ENCODE data around the gene BRI3.

The BRI3 gene, protein sequence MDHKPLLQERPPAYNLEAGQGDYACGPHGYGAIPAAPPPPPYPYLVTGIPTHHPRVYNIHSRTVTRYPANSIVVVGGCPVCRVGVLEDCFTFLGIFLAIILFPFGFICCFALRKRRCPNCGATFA

GRCh38 chr7:98280791-98281756 lies at the start of gene BRI3:
Gene BRI3, plus strand, starts transcription at chr7:98281686. Its CDS starts 110 bp downstream, at chr7:98281796.
- peak; percentile 86 to 96 for DNase-seq

DNA sequence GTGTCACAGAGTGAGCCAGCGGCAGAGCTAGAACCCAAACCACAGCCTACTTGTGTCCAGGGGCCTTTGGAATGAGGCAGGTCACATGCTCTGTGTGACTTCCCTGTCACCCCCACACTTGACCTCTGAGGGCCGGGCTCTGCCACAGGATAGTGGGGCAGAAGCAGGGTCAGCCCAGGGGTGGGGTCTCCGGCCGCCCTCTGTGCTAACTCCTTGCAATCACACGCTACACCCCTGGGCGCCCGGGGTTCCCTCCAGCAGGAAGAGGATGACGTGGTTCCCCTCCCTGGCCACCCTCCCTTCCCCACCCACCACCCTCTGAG lies 49.3 kb upstream of the BRI3 start:
- DNase-seq, result no peak

- DNase-seq, result no peak
These were observed 48.7 kb upstream of the BRI3 start for GRCh38 chr7:98232799-98233198.

DNA sequence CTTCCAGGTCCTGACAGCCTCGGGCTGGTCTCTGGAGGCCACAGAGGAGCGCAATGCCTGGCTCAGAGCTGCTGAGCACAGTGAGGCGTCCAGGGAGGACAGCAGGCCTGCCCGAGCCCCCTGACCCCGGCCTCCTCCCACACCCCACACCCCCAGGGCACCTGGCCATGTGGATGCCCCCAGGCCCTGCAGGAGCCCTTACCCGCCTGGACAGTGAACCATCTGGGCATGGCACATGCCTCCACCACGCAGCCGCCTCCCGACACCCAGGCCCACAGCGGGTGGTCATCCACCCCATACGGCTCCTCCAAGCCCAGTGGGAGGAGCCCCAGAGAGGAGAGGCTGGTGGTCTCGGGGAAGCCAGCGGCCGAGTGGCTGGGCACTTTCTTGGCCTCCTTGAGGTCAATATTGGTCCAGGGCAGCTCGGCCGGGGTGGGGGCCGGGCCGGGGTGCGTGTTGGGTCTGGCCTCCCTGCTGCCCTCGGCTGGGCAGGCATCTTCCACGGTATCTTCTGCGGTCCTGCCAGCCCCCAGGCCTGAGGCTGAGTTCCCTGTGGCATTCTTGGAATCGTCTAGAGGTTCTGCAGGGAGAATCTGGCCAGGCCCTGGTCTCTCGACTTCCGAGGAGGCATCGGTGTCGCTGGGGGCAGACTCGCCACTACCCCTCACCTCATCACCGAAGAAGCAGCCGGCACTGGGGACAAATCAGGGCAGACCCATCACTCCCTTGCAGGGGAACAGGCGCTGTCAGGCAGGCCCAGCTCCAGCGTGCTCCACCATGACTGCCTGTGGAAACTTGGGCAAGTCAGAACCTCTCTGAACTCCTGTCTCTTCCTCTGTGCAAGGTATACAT lies 48.0 kb upstream of the BRI3 start:
- no peak for DNase-seq

DNA sequence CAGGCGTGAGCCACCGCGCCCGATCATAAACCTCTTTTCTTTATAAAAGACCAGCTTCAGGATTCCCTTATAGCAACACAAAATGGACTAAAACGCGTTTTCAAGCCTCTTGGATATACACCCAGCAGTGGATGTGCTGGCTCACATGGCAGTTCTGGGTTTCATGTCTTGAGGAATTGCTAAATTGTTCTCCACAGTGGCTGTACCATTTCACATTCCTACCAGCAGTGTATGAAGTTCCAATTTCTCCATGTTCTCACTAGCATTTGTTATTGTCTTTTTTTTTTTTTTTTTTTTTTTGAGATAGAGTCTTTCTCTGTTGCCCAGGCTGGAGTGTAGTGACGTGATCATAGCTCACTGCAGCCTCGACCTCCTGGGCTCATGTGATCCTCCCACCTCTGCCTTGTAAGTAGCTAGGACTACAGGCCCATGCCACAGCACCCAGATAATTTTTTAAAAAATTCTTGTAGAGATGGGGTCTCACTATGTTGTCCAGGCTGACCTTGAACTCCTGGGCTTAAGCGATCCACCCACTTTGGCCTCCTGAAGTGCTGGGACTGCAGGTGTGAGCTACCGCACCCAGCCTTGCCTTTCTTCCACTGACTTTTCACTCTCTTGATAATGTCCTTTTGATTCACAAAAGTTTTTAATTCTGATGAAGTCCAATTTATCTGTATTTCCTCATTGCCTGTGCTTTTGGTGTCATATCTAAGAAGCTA lies 46.9 kb upstream of the BRI3 start:
- DNase-seq, result no peak

DNA sequence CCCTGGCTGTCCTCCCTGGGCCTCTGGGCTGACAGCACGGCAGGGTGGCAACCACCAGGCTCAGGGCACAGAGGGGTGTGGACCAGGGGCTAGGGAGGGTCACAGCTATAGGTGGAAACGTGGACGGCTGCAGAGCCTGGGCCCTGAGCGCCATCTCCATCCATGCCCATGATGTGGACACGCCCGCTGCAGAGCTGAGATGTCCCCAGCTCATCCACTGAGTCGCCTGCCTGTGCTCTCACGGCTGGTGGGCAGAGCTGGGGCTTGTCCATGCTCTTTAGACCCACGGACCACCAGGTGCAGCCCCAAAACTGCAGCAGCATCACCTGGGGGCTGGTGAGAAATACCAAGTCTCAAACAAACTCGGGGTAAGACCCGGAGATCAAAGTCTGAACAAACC lies 45.6 kb upstream of the BRI3 start:
- DNase-seq, result no peak

DNA sequence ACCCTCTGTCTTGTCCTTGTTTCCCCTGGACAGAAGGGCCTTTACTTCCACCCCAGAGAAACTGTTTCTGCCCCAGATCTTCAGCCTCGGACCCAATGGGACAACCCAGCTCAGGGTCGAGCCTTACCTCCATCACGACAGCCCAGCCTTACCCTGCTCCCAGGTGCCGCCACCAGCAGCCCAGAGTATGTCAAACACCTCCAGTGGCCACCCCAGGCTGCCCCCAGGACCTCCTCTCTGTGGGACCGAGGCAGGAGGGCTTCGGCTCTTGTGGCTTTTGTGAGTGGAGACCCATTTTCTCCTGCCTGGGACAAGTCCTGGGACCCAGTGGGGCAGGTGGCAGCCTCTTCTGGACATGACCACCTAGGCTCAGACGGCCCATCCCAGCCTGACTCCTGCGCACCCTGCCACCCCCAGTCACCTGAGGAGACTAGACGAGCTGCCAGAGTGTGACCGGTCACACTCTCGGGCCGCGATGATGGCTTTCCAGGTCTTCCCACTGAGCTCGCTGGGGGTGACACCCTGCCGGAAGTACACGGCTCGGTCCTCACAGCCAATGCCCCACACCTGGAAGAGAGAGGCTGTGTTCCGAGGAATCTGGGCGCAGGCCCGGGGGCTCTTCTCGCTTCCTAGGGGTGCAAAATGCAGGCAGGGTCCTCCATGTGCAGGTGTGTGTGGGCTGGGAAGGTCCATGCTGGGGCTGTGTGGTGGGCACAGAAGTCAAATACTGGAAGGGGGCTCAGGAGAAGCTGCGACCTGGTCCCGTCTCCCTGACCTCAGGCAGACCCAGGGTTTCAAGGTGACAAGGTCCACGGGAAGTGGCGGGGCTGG lies 44.9 kb upstream of the BRI3 start:
- DNase-seq, result no peak

DNA sequence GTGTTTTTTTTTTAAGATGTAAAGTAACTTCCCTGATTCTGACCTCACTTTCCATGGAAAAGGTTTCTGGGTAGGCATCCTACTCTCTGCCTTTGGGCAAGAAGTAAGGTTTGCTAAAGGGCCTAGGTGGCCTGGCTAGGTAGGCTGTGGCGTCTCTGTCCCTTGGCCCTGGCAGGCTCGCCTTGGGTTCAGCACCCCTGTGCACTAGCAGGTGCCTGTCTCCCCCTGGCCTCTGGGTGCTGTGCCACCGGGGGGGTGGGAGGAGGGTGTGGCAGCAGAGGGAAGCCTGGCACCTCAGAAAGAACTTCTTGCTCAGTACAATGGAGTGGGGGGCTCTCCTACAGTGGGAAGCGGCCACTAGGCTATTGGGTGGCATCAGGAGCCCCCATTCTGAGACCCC lies 43.4 kb upstream of the BRI3 start:
- DNase-seq, result no peak

- DNase-seq, result no peak
These were observed 42.5 kb upstream of the BRI3 start for GRCh38 chr7:98238976-98239375.

DNA sequence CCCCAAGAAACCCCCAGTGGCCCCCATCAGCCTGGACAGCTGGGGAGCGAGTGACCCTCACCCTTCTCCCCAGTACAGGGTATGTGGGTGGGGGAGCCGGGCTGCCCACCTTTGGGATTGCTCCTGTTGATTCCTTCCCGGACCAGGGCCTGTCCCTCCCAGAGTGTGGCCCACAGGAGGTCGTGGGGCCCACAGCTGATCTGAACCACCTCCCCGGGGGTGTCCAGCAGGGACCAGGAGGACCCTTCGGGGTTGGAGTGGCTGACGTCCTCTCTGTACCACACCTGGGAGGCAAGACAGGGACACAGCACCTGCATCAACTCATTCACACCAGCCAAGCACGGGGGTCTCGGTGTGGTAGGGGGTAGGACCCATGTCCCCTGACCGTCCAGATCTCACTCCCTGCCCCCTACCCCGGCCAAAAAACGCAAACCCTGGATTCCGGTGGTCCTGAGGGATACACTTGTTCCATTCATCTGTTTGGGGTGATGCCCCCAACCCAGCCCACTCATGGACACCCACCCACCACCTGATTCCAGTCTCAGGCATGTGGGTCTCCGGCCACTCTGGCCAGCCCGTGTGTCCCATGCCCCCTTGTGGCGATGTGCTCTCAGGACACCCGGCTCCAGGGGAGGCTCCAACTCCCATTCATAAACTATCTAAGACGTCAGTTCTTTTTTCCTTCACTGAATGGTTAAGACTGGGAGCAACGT lies 40.4 kb upstream of the BRI3 start:
- peak in 1 of 2 donors; percentile 54 for DNase-seq

- no peak for DNase-seq
These were observed 39.7 kb upstream of the BRI3 start for GRCh38 chr7:98241674-98242241.

DNA sequence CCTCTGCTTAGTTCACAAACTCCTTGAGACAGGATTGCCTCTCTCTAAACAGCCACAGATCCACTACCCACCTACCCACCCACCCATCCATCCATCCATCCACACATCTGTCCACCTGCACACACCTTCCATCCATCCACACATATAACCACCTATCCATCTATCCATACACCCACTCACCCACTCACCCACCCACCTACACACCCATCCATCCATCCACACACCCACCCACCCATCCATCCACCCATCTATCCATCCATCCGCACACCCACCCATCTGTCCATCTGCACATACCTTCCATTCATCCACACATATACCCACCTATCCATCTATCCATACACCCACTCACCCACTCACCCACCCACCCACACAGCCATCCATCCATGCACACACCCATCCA lies 39.1 kb upstream of the BRI3 start:
- DNase-seq, result no peak

DNA sequence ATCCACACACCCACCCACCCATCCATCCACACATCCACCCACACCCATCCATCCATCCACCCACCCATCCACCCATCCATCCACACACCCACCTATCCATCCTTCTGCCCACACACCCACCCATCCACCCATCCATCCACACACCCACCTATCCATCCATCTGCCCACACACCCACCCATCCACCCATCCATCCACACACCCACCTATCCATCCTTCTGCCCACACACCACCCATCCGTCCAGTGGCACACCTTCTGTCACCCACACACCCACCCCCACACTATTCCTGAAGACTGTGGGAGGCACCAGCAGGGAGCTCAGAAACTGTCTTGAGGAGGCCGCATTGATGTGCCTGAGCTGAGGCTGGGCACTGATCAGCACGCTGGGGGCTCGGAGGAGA lies 38.6 kb upstream of the BRI3 start:
- no peak for DNase-seq

DNA sequence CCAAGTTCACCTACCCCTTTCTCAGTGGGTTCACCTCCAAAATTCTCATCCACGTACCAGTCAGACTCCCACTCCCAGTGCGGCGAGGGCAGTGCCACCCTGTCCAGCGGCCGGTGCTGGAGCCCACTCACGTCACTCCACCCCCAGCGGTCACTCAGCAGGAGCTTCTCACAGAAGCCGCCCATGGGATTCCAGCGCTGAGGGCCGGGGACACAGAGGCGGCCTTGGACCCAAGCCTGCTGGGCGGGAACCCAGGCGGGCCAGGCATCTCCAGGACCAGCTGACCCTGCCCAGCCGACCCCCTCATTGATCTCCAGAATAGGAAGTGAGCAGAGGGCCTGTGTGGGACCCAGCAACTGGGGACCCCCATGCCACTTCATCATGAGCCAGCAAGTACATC lies 36.6 kb upstream of the BRI3 start:
- DNase-seq, result no peak

DNA sequence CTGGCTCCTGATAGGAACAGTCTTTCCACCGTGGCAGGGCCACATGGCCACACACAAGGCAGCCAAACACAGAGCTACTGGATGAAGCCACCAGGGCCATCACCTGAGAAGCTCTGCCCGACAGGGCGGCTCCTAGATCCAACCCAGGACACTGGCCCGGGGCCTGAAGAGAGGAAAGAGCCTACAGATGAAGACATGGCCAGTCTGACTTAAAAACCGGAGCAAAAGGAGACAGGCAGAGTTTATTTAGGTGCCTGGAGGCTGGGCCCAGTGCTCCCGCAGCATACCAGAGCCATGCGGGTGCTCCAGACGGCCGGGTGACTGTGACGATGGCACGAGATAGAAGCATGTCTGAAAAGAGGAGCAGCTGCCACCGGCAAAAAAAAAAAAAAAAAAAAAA lies 33.3 kb upstream of the BRI3 start:
- no peak for DNase-seq

DNA sequence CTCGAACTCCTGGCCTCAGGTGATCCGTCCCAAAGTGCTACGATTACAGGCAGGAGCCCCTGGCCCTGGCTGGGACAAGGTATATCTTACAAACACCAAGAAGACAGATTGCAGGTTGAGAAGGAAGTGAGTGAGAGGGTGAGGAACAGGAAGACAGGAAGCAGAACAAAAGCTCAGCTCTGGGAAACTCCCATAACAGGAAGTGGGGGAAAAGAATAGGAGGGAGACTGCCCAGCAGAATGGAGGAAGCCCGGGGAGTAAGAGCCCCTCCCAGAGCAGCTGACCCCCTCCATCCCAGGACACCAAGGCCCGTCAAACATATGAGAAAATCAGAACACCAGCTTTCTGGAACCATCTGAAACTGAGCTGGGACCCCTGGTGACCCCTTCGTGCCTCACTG lies 32.4 kb upstream of the BRI3 start:
- peak; percentile 49 to 58 for DNase-seq

DNA sequence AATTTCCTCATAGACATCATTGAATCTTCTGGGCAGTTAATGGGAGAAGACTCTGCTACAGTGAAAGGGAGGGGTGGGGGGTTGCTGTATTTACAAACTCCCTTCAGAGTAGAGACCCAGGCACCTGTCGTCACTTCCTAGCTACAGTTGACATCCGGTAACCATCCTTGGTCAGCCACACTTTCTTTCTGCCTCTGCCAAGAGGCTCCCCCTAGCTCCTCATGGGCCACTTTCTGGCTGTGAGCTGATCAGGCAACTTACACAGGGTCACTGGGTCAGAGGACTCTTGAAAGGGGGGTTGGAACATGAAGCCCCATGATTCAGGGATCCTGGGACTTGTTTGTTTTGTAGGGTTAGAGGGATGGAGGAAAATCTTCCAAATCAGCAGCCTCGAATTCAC lies 30.7 kb upstream of the BRI3 start:
- peak in 1 of 2 donors; percentile 0 for DNase-seq

GRCh38 chr7:98251231-98251600 lies 30.3 kb upstream of the BRI3 start:
- DNase-seq, result no peak

GRCh38 chr7:98251601-98252424 lies 29.7 kb upstream of the BRI3 start, which contains the start of gene TECPR1:
Gene TECPR1, minus strand, starts transcription at chr7:98252232. Its CDS starts 6,086 bp downstream, at chr7:98246146.
- DNase-seq, result peak; percentile 90 to 91
